ENCODE results near the gene MATN1.

DNA sequence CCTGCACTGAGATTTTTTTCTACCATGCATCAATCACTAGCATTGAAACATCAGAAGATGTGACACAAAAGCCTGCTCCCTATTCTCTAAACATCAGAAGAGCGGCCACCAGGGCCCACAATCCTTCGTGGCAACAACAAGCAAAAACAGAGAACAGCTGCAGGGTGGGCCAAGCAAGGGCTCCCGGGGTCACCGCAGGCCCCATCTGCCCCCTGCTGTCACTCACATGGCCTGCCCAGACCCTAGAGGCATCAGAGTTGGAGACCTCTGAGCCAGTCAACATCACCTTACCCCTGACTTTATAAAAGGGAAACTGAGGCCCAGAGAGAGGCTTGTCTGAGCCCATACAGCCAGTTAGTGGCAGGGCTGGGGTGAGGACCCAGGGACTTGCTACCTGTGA, 32.4 kb upstream of the MATN1 start:
- TF ChIP-seq, protein P1, sequence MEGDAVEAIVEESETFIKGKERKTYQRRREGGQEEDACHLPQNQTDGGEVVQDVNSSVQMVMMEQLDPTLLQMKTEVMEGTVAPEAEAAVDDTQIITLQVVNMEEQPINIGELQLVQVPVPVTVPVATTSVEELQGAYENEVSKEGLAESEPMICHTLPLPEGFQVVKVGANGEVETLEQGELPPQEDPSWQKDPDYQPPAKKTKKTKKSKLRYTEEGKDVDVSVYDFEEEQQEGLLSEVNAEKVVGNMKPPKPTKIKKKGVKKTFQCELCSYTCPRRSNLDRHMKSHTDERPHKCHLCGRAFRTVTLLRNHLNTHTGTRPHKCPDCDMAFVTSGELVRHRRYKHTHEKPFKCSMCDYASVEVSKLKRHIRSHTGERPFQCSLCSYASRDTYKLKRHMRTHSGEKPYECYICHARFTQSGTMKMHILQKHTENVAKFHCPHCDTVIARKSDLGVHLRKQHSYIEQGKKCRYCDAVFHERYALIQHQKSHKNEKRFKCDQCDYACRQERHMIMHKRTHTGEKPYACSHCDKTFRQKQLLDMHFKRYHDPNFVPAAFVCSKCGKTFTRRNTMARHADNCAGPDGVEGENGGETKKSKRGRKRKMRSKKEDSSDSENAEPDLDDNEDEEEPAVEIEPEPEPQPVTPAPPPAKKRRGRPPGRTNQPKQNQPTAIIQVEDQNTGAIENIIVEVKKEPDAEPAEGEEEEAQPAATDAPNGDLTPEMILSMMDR (IDR thresholded peaks at IDR 0.05; ENCODE audit: insufficient read depth, low read length), result no peak
- TF ChIP-seq POLR2AphosphoS5 (IDR thresholded peaks at IDR 0.05; ENCODE audit: low read depth), result no peak
- TF ChIP-seq GABPA (IDR thresholded peaks at IDR 0.05; ENCODE audit: low read depth), result no peak
- no peak for TF ChIP-seq REST (IDR thresholded peaks at IDR 0.05; ENCODE audit: insufficient replicate concordance, low read depth)
- no peak for TF ChIP-seq SPI1 (IDR thresholded peaks at IDR 0.05; ENCODE audit: borderline replicate concordance, low read depth)
